ENCODE measurements around the gene FGF5.
A peak's percentile ranks its signal among the peaks of the same experiment; 100 is the strongest.

The FGF5 gene

DNA sequence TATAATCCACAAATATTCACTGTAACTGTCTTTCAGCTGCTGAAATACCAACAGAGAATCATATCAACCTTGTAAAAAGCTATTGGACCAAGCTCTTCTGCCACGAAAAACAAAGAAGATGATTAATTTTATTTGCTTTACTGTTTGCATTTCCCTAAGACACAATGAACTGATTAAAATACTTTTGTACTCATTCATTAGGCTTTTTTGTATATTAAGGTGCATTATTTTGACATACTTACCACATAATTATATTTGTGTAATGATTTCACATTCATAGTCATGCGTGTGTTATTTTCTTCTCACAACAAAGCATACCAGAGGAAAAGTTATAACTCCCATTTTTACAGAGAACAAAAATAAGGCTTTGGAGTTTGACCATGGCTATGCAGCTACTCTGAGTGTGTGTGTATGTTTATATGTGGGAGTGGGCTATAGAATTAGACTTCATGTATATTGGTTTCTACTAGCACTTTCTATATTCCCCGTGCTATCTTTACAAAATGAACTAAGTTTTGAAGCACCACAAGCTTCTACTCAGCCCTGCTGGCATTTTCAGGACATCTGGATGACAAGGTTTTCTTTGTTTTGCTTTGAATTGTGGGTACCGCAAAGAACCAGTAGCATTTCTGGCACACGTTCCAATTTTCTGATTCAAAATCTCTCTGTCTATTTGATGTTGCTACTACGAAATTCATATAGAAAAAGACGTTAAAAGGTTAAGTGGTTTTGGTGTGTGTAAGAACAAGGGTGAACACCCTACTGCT is 11.0 kb upstream of the FGF5 start:
- H3K27me3 ChIP-seq (ENCODE audit: control insufficient read depth in 1 of 2, insufficient read depth in 2 of 2, low read length in 2 of 2) = no peaks in the 10 kb centered on the region

GRCh38 chr4:80257851-80258250 is 8.6 kb upstream of the FGF5 start:
- H3K4me1 ChIP-seq (ENCODE audit: insufficient read depth, low read length) = no peaks in the 10 kb centered on the region
- no peaks in the 10 kb centered on the region for H3K36me3 ChIP-seq (ENCODE audit: insufficient read depth, low read length)
- peaks cover 0 to 12% of the 10 kb centered on the region in 2 donors for H3K27me3 ChIP-seq (ENCODE audit: control insufficient read depth in 1 of 2, insufficient read depth in 2 of 2, low read length in 2 of 2)
- H3K9me3 ChIP-seq (ENCODE audit: low read length) = no peaks in the 10 kb centered on the region
- no peak overlapping the region for H3K27ac ChIP-seq (ENCODE audit: low read depth, low read length)
- no peak overlapping the region for H3K4me3 ChIP-seq (ENCODE audit: low read depth in 1 of 2, low read length in 2 of 2)
- no peak overlapping the region for H3K9ac ChIP-seq (ENCODE audit: low read length)

More for the DNA sequence above, 11.0 kb upstream of the FGF5 start:
- no peak overlapping the region for H3K27ac ChIP-seq (ENCODE audit: low read depth, low read length)
- no peak overlapping the region for H3K4me3 ChIP-seq (ENCODE audit: low read depth in 1 of 2, low read length in 2 of 2)
- H3K9me3 ChIP-seq (ENCODE audit: low read length) = no peaks in the 10 kb centered on the region
- no peaks in the 10 kb centered on the region for H3K36me3 ChIP-seq (ENCODE audit: insufficient read depth, low read length)
- no peak overlapping the region for H3K9ac ChIP-seq (ENCODE audit: low read length)
- H3K4me1 ChIP-seq (ENCODE audit: insufficient read depth, low read length) = no peaks in the 10 kb centered on the region

DNA sequence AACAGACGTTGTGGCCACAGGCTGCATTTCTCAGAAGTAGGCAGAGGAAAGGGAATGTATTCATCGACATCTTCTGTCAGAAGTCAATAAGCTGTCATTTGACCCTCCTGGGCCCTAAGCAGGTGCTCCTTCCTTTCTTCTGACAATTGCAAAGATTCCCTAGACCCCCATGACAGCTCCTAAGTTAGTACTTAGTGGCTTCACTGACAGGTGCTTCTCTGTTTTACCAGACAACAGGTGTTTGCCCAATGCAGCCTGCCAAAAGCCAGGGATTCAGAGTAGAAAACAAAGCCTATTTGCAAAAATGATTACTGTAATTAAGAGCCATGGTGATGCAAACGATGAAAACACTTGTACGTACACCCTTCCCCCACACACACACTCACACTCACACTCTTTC is 7.5 kb upstream of the FGF5 start:
- Histone ChIP-seq H3K9ac (ENCODE audit: low read length) (no peak overlapping the region), H3K9me3 (ENCODE audit: low read length) (no peaks in the 10 kb centered on the region), H3K4me3 (ENCODE audit: low read depth in 1 of 2, low read length in 2 of 2) (no peak overlapping the region), H3K27me3 (ENCODE audit: control insufficient read depth in 1 of 2, insufficient read depth in 2 of 2, low read length in 2 of 2) (peaks cover 0 to 20% of the 10 kb centered on the region in 2 donors), H3K27ac (ENCODE audit: low read depth, low read length) (no peak overlapping the region), H3K4me1 (ENCODE audit: insufficient read depth, low read length) (no peaks in the 10 kb centered on the region), H3K36me3 (ENCODE audit: insufficient read depth, low read length) (no peaks in the 10 kb centered on the region)

DNA sequence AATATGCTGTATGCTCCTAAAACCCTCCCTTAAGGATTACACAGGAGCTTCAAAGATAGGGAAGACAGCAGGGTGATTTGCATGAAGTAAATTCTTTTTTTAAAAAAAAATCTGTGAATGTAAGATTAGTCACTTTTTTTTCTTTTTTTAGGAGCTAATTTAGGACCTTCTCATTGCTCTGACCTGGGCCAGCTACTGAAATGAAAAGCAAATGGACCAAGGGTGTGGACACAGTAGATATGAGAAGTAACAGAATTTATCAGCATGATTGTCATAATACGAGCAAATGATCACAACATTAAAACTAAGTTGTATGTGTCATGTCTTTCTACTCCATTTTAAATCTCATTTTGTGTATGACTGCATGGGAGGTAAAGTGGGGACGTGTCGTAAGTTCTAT is 6.6 kb upstream of the FGF5 start:
- H3K36me3 ChIP-seq (ENCODE audit: insufficient read depth, low read length) = no peaks in the 10 kb centered on the region
- H3K27me3 ChIP-seq (ENCODE audit: control insufficient read depth in 1 of 2, insufficient read depth in 2 of 2, low read length in 2 of 2) = peaks cover 7 to 26% of the 10 kb centered on the region in 2 donors
- no peaks in the 10 kb centered on the region for H3K4me1 ChIP-seq (ENCODE audit: insufficient read depth, low read length)
- no peaks in the 10 kb centered on the region for H3K9me3 ChIP-seq (ENCODE audit: low read length)
- no peak overlapping the region for H3K27ac ChIP-seq (ENCODE audit: low read depth, low read length)
- H3K4me3 ChIP-seq (ENCODE audit: low read depth in 1 of 2, low read length in 2 of 2) = no peak overlapping the region
- H3K9ac ChIP-seq (ENCODE audit: low read length) = no peak overlapping the region

DNA sequence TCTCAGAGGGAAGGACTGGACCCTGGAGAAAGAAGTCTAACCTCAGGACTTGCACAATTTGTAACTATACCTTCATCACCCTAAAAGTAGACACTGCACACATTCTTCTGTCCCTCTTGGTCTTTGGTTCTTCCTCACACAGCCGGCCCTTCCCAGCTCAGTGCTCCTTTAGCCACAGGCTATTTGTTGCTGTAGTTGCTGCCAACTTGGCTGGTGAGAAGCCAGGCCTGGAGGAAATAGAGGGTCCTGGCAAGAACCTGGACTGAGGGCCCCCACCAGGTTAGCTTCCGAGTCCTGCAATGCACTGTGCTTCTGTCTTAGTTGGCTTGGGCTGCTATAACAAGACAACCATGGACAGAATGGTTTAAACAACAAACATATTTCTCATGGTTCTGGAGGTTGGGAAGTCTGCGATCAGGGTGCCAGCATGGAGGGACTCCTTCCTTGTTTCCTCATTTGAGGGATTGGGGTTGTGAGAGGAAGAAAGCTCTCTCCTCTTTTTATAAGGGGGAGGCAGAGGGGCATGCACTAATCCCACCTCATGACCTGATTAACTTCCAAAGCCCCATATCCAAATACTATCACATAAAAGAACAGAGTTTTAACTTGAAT is 4.4 kb upstream of the FGF5 start:
- H3K27ac ChIP-seq (ENCODE audit: low read depth, low read length) = no peak overlapping the region
- H3K9me3 ChIP-seq (ENCODE audit: low read length) = no peaks in the 10 kb centered on the region
- no peak overlapping the region for H3K4me3 ChIP-seq (ENCODE audit: low read depth in 1 of 2, low read length in 2 of 2)
- no peaks in the 10 kb centered on the region for H3K4me1 ChIP-seq (ENCODE audit: insufficient read depth, low read length)
- no peak overlapping the region for H3K9ac ChIP-seq (ENCODE audit: low read length)
- no peaks in the 10 kb centered on the region for H3K36me3 ChIP-seq (ENCODE audit: insufficient read depth, low read length)
- H3K27me3 ChIP-seq (ENCODE audit: control insufficient read depth in 1 of 2, insufficient read depth in 2 of 2, low read length in 2 of 2) = peaks cover 9 to 37% of the 10 kb centered on the region in 2 donors

- H3K27ac ChIP-seq (ENCODE audit: low read depth, low read length) = no peak overlapping the region
- peaks cover 9 to 43% of the 10 kb centered on the region in 2 donors for H3K27me3 ChIP-seq (ENCODE audit: control insufficient read depth in 1 of 2, insufficient read depth in 2 of 2, low read length in 2 of 2)
- no peaks in the 10 kb centered on the region for H3K4me1 ChIP-seq (ENCODE audit: insufficient read depth, low read length)
- H3K9me3 ChIP-seq (ENCODE audit: low read length) = no peaks in the 10 kb centered on the region
- H3K4me3 ChIP-seq (ENCODE audit: low read depth in 1 of 2, low read length in 2 of 2) = no peak overlapping the region
- no peaks in the 10 kb centered on the region for H3K36me3 ChIP-seq (ENCODE audit: insufficient read depth, low read length)
- no peak overlapping the region for H3K9ac ChIP-seq (ENCODE audit: low read length)
Observed at GRCh38 chr4:80263541-80264351, 2.7 kb upstream of the FGF5 start.

- Histone ChIP-seq H3K36me3 (ENCODE audit: insufficient read depth, low read length) (no peaks in the 10 kb centered on the region), H3K27ac (ENCODE audit: low read depth, low read length) (no peak overlapping the region), H3K9ac (ENCODE audit: low read length) (no peak overlapping the region), H3K4me3 (ENCODE audit: low read depth in 1 of 2, low read length in 2 of 2) (no peak overlapping the region), H3K4me1 (ENCODE audit: insufficient read depth, low read length) (no peaks in the 10 kb centered on the region), H3K27me3 (ENCODE audit: control insufficient read depth in 1 of 2, insufficient read depth in 2 of 2, low read length in 2 of 2) (peaks cover 9 to 43% of the 10 kb centered on the region in 2 donors), H3K9me3 (ENCODE audit: low read length) (no peaks in the 10 kb centered on the region)
Observed at GRCh38 chr4:80264352-80264647, 2.2 kb upstream of the FGF5 start.

DNA sequence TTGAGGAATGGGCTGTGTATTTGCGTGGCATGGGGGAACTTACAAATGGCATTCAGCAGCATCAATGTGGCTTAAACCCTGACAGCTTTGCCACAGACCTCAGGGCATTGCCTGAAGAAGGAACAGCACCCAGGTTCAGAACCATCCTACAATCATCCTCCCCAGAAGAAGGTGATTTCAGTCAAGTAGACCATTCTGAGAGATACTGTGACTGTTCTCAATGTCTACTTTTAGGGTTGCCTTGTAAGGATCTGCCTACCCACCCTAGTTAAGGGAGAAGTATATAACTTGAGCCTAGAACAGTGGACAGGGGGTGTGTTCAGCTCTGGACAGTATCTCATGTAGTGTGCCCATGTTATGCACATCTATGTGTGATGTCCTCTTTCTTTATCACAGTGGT is 1.6 kb upstream of the FGF5 start:
- H3K4me1 ChIP-seq (ENCODE audit: insufficient read depth, low read length) = no peaks in the 10 kb centered on the region
- no peaks in the 10 kb centered on the region for H3K9me3 ChIP-seq (ENCODE audit: low read length)
- H3K9ac ChIP-seq (ENCODE audit: low read length) = no peak overlapping the region
- no peaks in the 10 kb centered on the region for H3K36me3 ChIP-seq (ENCODE audit: insufficient read depth, low read length)
- peaks cover 9 to 43% of the 10 kb centered on the region in 2 donors for H3K27me3 ChIP-seq (ENCODE audit: control insufficient read depth in 1 of 2, insufficient read depth in 2 of 2, low read length in 2 of 2)
- no peak overlapping the region for H3K27ac ChIP-seq (ENCODE audit: low read depth, low read length)
- no peak overlapping the region for H3K4me3 ChIP-seq (ENCODE audit: low read depth in 1 of 2, low read length in 2 of 2)

DNA sequence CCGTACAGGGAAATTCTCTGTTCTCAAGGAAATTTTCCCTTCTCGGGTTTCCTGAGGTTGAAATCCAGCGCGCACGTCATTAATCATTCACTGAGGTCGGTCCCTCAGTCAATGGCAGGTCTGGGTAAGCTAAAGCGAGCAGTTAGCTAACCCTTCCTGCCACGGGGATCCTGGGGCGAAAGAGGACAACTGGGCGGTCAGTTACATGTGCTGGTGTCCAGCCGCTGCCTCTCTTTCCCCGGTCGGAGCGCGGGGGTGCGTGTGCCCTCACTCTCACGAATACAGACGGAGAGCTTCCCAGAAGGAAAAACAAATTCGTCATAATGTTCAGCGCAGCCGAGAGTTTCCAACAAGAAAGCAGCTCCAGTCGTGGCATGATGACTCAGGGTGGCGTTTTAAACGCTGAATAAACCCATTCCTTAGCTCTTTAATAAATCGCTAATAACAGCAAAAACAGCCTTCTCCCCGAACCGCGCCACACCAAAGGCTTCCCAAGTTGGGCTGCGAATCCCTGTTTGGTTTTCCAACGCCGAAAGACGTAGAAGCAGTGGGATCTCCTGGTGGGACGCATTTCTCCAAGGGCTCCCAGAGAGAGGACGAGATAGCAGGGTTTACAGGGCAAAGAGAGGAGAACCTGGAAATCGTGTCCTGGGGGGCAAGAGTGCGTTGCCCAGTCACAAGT is 752 bp upstream of the FGF5 start:
- Histone ChIP-seq H3K36me3 (ENCODE audit: insufficient read depth, low read length) (no peaks in the 10 kb centered on the region), H3K9me3 (ENCODE audit: low read length) (no peaks in the 10 kb centered on the region), H3K27me3 (ENCODE audit: control insufficient read depth in 1 of 2, insufficient read depth in 2 of 2, low read length in 2 of 2) (peaks cover 9 to 43% of the 10 kb centered on the region in 2 donors), H3K4me1 (ENCODE audit: insufficient read depth, low read length) (no peaks in the 10 kb centered on the region), H3K4me3 (ENCODE audit: low read depth in 1 of 2, low read length in 2 of 2) (peak overlapping the region; percentile 22 to 60), H3K9ac (ENCODE audit: low read length) (peak overlapping the region; percentile 54), H3K27ac (ENCODE audit: low read depth, low read length) (no peak overlapping the region)

GRCh38 chr4:80266902-80267380 is 477 bp downstream of the FGF5 start:
- Histone ChIP-seq H3K27me3 (ENCODE audit: control insufficient read depth in 1 of 2, insufficient read depth in 2 of 2, low read length in 2 of 2) (peaks cover 9 to 39% of the 10 kb centered on the region in 2 donors), H3K9ac (ENCODE audit: low read length) (peak overlapping the region; percentile 38), H3K36me3 (ENCODE audit: insufficient read depth, low read length) (no peaks in the 10 kb centered on the region), H3K9me3 (ENCODE audit: low read length) (no peaks in the 10 kb centered on the region), H3K4me3 (ENCODE audit: low read depth in 1 of 2, low read length in 2 of 2) (peak overlapping the region; percentile 22 to 60), H3K4me1 (ENCODE audit: insufficient read depth, low read length) (no peaks in the 10 kb centered on the region), H3K27ac (ENCODE audit: low read depth, low read length) (no peak overlapping the region)
